Liver (tissue), 9 donors: ENCODE data around the gene RUNDC3A. TPM values are rescaled to one million over a fixed set of nuclear protein-coding genes. Genes with fewer than 3 reads are reported as not detected.

Experiments used
- DNase-seq: peaks from one replicate; pipeline ENCODE4 v3.0.0-alpha.2; 2017; ENCODE audit warnings: low spot score
- H3K27ac ChIP-seq, 2 donors: one replicate each; pipeline ENCODE4 v1.7.0; 2013; ENCODE audit warnings: inconsistent platforms in 2 of 2, low read length in 2 of 2, control low read depth in 1 of 2, low read depth in 1 of 2, mild to moderate bottlenecking in 1 of 2
- H3K27me3 ChIP-seq, 4 donors: one replicate each; pipeline versions ENCODE4 v1.6.1 to v1.7.0; 2013; ENCODE audit warnings: low read length in 3 of 4, inconsistent platforms in 1 of 4, mild to moderate bottlenecking in 1 of 4, moderate library complexity in 1 of 4; ENCODE audit not compliant: control insufficient read depth in 4 of 4, insufficient read depth in 4 of 4
- H3K36me3 ChIP-seq, 4 donors: one replicate each; pipeline versions ENCODE4 v1.6.1 to v1.7.0; 2013; ENCODE audit warnings: low read length in 3 of 4, mild to moderate bottlenecking in 3 of 4, low read depth in 1 of 4, moderate library complexity in 1 of 4; ENCODE audit not compliant: control insufficient read depth in 4 of 4, insufficient read depth in 3 of 4
- H3K4me1 ChIP-seq, 4 donors: one replicate each; pipeline versions ENCODE4 v1.6.1 to v1.7.0; 2013; ENCODE audit warnings: low read length in 3 of 4, mild to moderate bottlenecking in 3 of 4, moderate library complexity in 1 of 4; ENCODE audit not compliant: control insufficient read depth in 4 of 4, insufficient read depth in 4 of 4
- H3K4me3 ChIP-seq, 3 donors: one replicate each; pipeline versions ENCODE4 v1.6.1 to v1.7.0; 2013; ENCODE audit warnings: low read length in 3 of 3, control low read depth in 1 of 3, low read depth in 1 of 3, mild to moderate bottlenecking in 1 of 3
- H3K9ac ChIP-seq, 2 donors: one replicate each; pipeline ENCODE4 v1.7.0; 2013; ENCODE audit warnings: low read length in 2 of 2, mild to moderate bottlenecking in 2 of 2, moderate library complexity in 2 of 2, control low read depth in 1 of 2, low read depth in 1 of 2
- H3K9me3 ChIP-seq, 4 donors: one replicate each; pipeline versions ENCODE4 v1.6.1 to v1.7.0; 2013; ENCODE audit warnings: low read length in 3 of 4; ENCODE audit not compliant: control insufficient read depth in 4 of 4
- ATF3 ChIP-seq: IDR thresholded peaks from 2 replicates; pipeline ENCODE4 v1.6.1; 2016; ENCODE audit warnings: antibody characterized with exemption
- CTCF ChIP-seq: fragments of 150-350 bp; IDR thresholded peaks from 2 replicates; pipeline ENCODE4 v1.5.1; 2017; ENCODE audit warnings: improper control_type of control experiment, low read depth, low read length; ENCODE audit not compliant: missing input control
- EGR1 ChIP-seq, 2 donors: IDR thresholded peaks; 2 replicates each; pipeline ENCODE4 v1.6.1; 2016 to 2018; ENCODE audit warnings: antibody characterized with exemption in 2 of 2, low read depth in 2 of 2
- FOXA1 ChIP-seq: IDR thresholded peaks from 2 replicates; pipeline ENCODE4 v1.6.1; 2016; ENCODE audit warnings: antibody characterized with exemption
- GABPA ChIP-seq, 2 donors: IDR thresholded peaks in 1 of 2; conservative IDR thresholded peaks in 1 of 2; 2 replicates each; pipeline ENCODE4 v1.6.1; 2016; ENCODE audit warnings: antibody characterized with exemption in 2 of 2, mild to moderate bottlenecking in 1 of 2, moderate library complexity in 1 of 2
- HNF4A ChIP-seq, 2 donors: conservative IDR thresholded peaks; 2 replicates each; pipeline ENCODE4 v1.6.1; 2016; ENCODE audit warnings: antibody characterized with exemption in 2 of 2, mild to moderate bottlenecking in 2 of 2
- HNF4G ChIP-seq: IDR thresholded peaks from 2 replicates; pipeline ENCODE4 v1.6.1; 2016; ENCODE audit warnings: antibody characterized with exemption
- JUND ChIP-seq, 2 donors: IDR thresholded peaks; 2 replicates each; pipeline ENCODE4 v1.6.1; 2016; ENCODE audit warnings: antibody characterized with exemption in 2 of 2
- MAX ChIP-seq: IDR thresholded peaks from 2 replicates; pipeline ENCODE4 v1.6.1; 2016; ENCODE audit warnings: antibody characterized with exemption
- RAD21 ChIP-seq, 2 donors: IDR thresholded peaks; 2 replicates each; pipeline ENCODE4 v1.6.1; 2016; ENCODE audit warnings: antibody characterized with exemption in 2 of 2, mild to moderate bottlenecking in 2 of 2
- RXRA ChIP-seq, 2 donors: IDR thresholded peaks; 2 replicates each; pipeline ENCODE4 v1.6.1; 2017 to 2018; ENCODE audit warnings: antibody characterized with exemption in 2 of 2, mild to moderate bottlenecking in 1 of 2
- SP1 ChIP-seq: IDR thresholded peaks from 2 replicates; pipeline ENCODE4 v1.6.1; 2018; ENCODE audit warnings: antibody characterized with exemption, mild to moderate bottlenecking
- TAF1 ChIP-seq: conservative IDR thresholded peaks from 2 replicates; pipeline ENCODE4 v1.6.1; 2016; ENCODE audit warnings: antibody characterized with exemption, mild to moderate bottlenecking
- YY1 ChIP-seq: IDR thresholded peaks from 2 replicates; pipeline ENCODE4 v1.6.1; 2016; ENCODE audit warnings: antibody characterized with exemption, mild to moderate bottlenecking
- ZBTB33 ChIP-seq: IDR thresholded peaks from 2 replicates; pipeline ENCODE4 v1.6.1; 2016; ENCODE audit warnings: antibody characterized with exemption
- WGBS: extraction: QIAGEN DNeasy Blood & Tissue Kit; methylation state at CpG from one replicate; pipeline ENCODE4 v1.1.7; 2013; 5-methylcytosine and 5-hydroxymethylcytosine counted together
- polyA plus RNA-seq, 2 donors: library from polyadenylated mRNA; stranded (reverse) in 1 of 2; unstranded in 1 of 2; fragments of 200-250 nt in 1 of 2; fragments of >200 nt in 1 of 2; fragmentation: Nextera tagmentation in 1 of 2; extraction: Ambion mirVana in 1 of 2; gene quantifications; one replicate each; pipeline versions ENCODE4 v1.2.1 to v1.2.3, GENCODE V29; 2013 to 2015
- total RNA-seq, 2 donors: library from RNA; depleted of rRNA; stranded (reverse); fragments of >200 nt; gene quantifications; one replicate each; pipeline ENCODE4 v1.2.3, GENCODE V29; 2014
- donor health status: healthy.
- donor health status: healthy.
- donor health status: healthy.
- donor health status: healthy.
- donor health status: healthy.

The RUNDC3A gene
- total and polyA plus RNA-seq, 4 donors, result 0.05 to 17.0 (median 0.06) TPM; not detected in 1

- no peak for TF ChIP-seq ZBTB33
- TF ChIP-seq GABPA (IDR thresholded peaks at IDR 0.05 in 1 of 2, conservative IDR thresholded peaks at IDR 0.05 in 1 of 2), result no peak
- no peak for TF ChIP-seq RXRA (IDR thresholded peaks at IDR 0.05)
- no peak for TF ChIP-seq HNF4G
- no peak for TF ChIP-seq EGR1 (IDR thresholded peaks at IDR 0.05; ENCODE audit: low read depth in 2 of 2)
- TF ChIP-seq TAF1, result no peak
These were observed 13.1 kb downstream of the RUNDC3A start (continued) for GRCh38 chr17:44321246-44322120.

- Histone ChIP-seq H3K36me3 (peaks cover 2 to 28% (median 10%) of the 10 kb centered on the region in 4 donors), H3K9me3 (no peaks in the 10 kb centered on the region), H3K27ac (no peak overlapping the region), H3K4me1 (peaks cover 5 to 27% (median 12%) of the 10 kb centered on the region in 4 donors), H3K27me3 (no peaks in the 10 kb centered on the region), H3K4me3 (no peak overlapping the region), H3K9ac (no peak overlapping the region)
- no peak for TF ChIP-seq CTCF
- TF ChIP-seq HNF4A (conservative IDR thresholded peaks at IDR 0.05), result no peak
- TF ChIP-seq MAX, result no peak
- TF ChIP-seq GABPA (IDR thresholded peaks at IDR 0.05 in 1 of 2, conservative IDR thresholded peaks at IDR 0.05 in 1 of 2), result no peak
- no peak for TF ChIP-seq YY1
- TF ChIP-seq TAF1, result no peak
- TF ChIP-seq RXRA (IDR thresholded peaks at IDR 0.05), result no peak
- 96% methylated on average over 11 of the region's 11 CpGs for WGBS
- no peak for DNase-seq
These were observed 14.0 kb downstream of the RUNDC3A start for GRCh38 chr17:44322236-44322895.

GRCh38 chr17:44323359-44324091, 15.1 kb downstream of the RUNDC3A start:
- WGBS, result 61% methylated on average over 27 of the region's 27 CpGs
- H3K36me3 ChIP-seq, result peaks cover 2 to 28% (median 10%) of the 10 kb centered on the region in 4 donors
- no peak overlapping the region for H3K27ac ChIP-seq
- TF ChIP-seq RAD21 (IDR thresholded peaks at IDR 0.05) (no peak), JUND (IDR thresholded peaks at IDR 0.05) (no peak), FOXA1 (no peak), EGR1 (IDR thresholded peaks at IDR 0.05; ENCODE audit: low read depth in 2 of 2) (no peak), HNF4A (conservative IDR thresholded peaks at IDR 0.05) (no peak), RXRA (IDR thresholded peaks at IDR 0.05) (no peak), GABPA (IDR thresholded peaks at IDR 0.05 in 1 of 2, conservative IDR thresholded peaks at IDR 0.05 in 1 of 2) (no peak), CTCF (no peak), ATF3 (no peak), SP1 (no peak)

More at GRCh38 chr17:44323359-44324091, 15.1 kb downstream of the RUNDC3A start:
- peak; percentile 35 for DNase-seq
- Histone ChIP-seq H3K4me1 (peaks cover 5 to 27% (median 12%) of the 10 kb centered on the region in 4 donors), H3K27me3 (no peaks in the 10 kb centered on the region), H3K9ac (peak overlapping the region in 1 of 2 donors; percentile 43), H3K4me3 (peak overlapping the region; percentile 76 to 92 (median 87)), H3K9me3 (no peaks in the 10 kb centered on the region)
